ENCODE results near the gene OVOL2. TPM values are rescaled to one million over a fixed set of nuclear protein-coding genes. Genes with fewer than 3 reads are reported as not detected.

The OVOL2 gene
- total RNA-seq, 2 donors from 2014 or later = 3.6 to 15.8 TPM

DNA sequence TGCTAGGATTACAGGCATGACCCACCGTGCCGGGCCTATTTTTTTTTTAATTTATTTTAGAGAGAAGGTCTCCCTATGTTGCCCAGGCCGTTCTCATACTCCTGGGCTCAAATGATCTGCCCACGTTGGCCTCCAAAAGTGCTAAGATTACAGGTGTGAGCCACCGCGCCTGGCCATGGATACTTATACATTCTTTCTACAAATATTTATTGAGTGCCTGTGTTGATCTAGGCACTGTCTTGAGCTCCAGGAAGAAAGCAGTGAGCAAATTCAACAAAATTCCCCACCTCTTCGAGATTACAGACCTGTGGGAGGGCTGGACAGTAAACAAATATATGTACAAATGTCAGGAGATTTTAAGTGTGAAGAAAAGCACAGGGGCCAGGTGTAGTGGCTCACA, 51.0 kb downstream of the OVOL2 start:
- H3K4me3 ChIP-seq = no peak overlapping the region
- peaks cover 11% of the 10 kb centered on the region for H3K4me1 ChIP-seq
- TF ChIP-seq, protein P1, sequence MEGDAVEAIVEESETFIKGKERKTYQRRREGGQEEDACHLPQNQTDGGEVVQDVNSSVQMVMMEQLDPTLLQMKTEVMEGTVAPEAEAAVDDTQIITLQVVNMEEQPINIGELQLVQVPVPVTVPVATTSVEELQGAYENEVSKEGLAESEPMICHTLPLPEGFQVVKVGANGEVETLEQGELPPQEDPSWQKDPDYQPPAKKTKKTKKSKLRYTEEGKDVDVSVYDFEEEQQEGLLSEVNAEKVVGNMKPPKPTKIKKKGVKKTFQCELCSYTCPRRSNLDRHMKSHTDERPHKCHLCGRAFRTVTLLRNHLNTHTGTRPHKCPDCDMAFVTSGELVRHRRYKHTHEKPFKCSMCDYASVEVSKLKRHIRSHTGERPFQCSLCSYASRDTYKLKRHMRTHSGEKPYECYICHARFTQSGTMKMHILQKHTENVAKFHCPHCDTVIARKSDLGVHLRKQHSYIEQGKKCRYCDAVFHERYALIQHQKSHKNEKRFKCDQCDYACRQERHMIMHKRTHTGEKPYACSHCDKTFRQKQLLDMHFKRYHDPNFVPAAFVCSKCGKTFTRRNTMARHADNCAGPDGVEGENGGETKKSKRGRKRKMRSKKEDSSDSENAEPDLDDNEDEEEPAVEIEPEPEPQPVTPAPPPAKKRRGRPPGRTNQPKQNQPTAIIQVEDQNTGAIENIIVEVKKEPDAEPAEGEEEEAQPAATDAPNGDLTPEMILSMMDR (IDR thresholded peaks at IDR 0.05) = no peak
- no peak for TF ChIP-seq POLR2A (IDR thresholded peaks at IDR 0.05)
- H3K9me3 ChIP-seq = no peaks in the 10 kb centered on the region
- no peak overlapping the region for H3K27ac ChIP-seq
- intact Hi-C loops (cut with DNase I) = no loop called here
- H3K27me3 ChIP-seq = no peaks in the 10 kb centered on the region
- ATAC-seq = no peak
- DNase-seq = peak in 1 of 4 donors; percentile 21
- no peaks in the 10 kb centered on the region for H3K36me3 ChIP-seq (replicated peaks in 1 of 2; ENCODE audit: insufficient read depth in 1 of 2, low read depth in 2 of 2)
- WGBS, 2 donors = 49 to 54% methylated on average over 7 of the region's 7 CpGs

DNA sequence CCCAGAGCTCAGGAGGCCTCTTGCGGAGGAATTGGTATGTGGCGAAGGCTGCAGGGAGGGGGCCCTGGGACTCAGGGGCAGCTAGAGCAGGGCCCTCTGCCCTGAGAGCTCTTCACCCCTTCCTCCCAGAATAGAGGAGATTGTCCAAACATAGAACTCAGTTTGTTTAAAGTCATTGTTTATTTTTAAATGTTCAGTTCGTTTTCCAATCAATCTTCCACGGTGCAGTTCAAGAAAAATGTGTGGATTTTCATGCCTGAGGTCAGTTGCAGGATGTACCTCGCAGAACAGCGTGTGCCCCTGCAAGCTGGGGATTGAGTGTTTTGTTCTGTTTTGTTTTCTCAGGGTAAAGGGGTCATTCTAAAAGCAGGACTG, 51.7 kb downstream of the OVOL2 start:
- Histone ChIP-seq H3K4me1 (peaks cover 11% of the 10 kb centered on the region), H3K27ac (no peak overlapping the region), H3K27me3 (no peaks in the 10 kb centered on the region), H3K4me3 (no peak overlapping the region), H3K9me3 (no peaks in the 10 kb centered on the region), H3K36me3 (replicated peaks in 1 of 2; ENCODE audit: insufficient read depth in 1 of 2, low read depth in 2 of 2) (no peaks in the 10 kb centered on the region)
- TF ChIP-seq, protein P1 (IDR thresholded peaks at IDR 0.05) = no peak
- TF ChIP-seq POLR2A (IDR thresholded peaks at IDR 0.05) = no peak
- 64 to 65% methylated on average over 6 of the region's 6 CpGs for WGBS, 2 donors
- ATAC-seq (no peak), DNase-seq (no peak)
- intact Hi-C loops (cut with DNase I) = no loop called here

DNA sequence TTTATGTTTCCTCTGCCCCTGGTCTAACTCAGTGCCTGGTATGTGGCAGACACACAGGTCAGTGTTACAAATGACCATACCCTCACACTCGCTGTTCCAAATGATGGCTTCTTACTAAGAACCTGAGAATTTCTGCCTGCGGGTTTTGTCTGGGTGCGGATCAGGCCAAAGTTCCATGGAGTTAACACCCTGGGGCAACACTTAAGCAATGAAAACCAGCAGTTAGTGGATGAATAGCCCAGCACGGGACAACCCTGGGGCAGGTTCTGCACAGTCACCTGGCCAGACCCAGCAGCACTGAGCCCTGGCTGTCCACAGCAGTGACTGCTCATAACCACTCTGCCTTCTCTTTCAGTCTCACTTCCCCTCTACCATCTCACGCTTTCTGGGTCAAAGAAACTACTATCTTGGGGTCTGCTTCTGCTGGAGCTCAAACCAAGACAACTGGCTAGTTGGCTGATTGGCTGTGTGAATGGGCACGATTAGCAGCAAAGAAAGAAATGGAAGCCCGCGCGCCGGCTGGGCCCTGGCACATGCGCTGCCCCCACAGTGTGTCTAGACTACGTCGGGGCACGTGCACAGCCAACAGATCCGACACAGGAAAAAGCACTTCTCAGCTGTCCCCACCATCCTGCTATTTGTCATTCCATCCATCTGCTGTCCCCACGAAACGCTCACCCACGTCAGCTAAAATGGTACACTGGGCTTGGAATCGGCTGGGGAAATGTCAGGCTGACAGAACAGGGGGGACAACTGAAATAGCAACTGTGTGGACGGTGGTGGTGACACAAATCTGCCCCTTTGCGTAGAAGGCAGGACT, 52.3 kb downstream of the OVOL2 start:
- H3K4me1 ChIP-seq = peaks cover 11% of the 10 kb centered on the region
- H3K9me3 ChIP-seq = no peaks in the 10 kb centered on the region
- no peaks in the 10 kb centered on the region for H3K27me3 ChIP-seq
- H3K36me3 ChIP-seq (replicated peaks in 1 of 2; ENCODE audit: insufficient read depth in 1 of 2, low read depth in 2 of 2) = no peaks in the 10 kb centered on the region
- ATAC-seq (no peak), DNase-seq (no peak)
- intact Hi-C loops (cut with DNase I) = no loop called here
- no peak overlapping the region for H3K4me3 ChIP-seq
- no peak overlapping the region for H3K27ac ChIP-seq
- TF ChIP-seq, protein P1 (IDR thresholded peaks at IDR 0.05) = no peak
- no peak for TF ChIP-seq POLR2A (IDR thresholded peaks at IDR 0.05)
- 86 to 90% methylated on average over 17 to 21 of the region's 21 CpGs for WGBS, 2 donors

DNA sequence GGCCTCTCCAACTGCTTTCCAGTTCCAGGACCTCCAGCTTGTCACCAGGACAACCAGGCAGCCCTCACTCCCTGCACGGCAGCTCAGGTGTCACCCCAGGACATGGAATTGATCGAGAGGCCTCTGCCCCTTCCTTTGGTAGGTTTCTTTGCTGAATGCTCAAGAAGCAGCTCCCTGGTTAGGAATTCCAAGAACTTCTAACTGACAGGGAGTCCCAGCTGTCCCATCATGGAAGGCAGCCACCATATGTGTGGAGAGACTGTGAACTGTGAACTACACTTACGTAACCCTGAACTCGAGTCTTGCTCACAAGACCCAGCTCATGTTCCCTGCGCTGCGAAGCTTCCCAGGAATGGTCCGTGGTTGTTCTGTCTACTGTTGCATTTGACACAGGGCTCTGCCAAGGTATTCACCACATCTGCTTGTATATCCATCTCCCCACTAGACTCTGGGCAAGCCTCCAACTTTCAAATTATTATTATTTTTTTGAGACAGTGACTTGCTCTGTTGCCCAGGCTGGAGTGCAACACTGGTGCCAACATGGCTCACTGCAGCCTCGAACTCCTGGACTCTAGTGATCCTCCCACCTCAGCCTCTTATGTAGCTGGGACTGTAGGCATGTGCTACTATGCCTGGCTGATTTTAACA, 53.2 kb downstream of the OVOL2 start:
- H3K36me3 ChIP-seq (replicated peaks in 1 of 2; ENCODE audit: insufficient read depth in 1 of 2, low read depth in 2 of 2) = no peaks in the 10 kb centered on the region
- peaks cover 11% of the 10 kb centered on the region for H3K4me1 ChIP-seq
- DNase-seq (peak in 1 of 4 donors; percentile 10), ATAC-seq (no peak)
- TF ChIP-seq, protein P1 (IDR thresholded peaks at IDR 0.05) = no peak
- TF ChIP-seq POLR2A (IDR thresholded peaks at IDR 0.05) = no peak
- no peaks in the 10 kb centered on the region for H3K9me3 ChIP-seq
- no peaks in the 10 kb centered on the region for H3K27me3 ChIP-seq
- intact Hi-C loops (cut with DNase I) = no loop called here
- WGBS, 2 donors = 66 to 94% methylated on average over 3 to 8 of the region's 8 CpGs
- no peak overlapping the region for H3K27ac ChIP-seq
- H3K4me3 ChIP-seq = no peak overlapping the region
